Central memory CD8-positive, alpha-beta T cell (primary cell): ENCODE data around the gene PCDH9.

Source experiments
- ATAC-seq: fragments of 150-1000 bp; cut with Tn5 transposase; replicated peaks from 2 replicates; pipeline ENCODE4 v1.10.0; 2022; ENCODE audit warnings: mild to moderate bottlenecking, moderate FRiP score, moderate number of reproducible peaks; ENCODE audit not compliant: poor library complexity, severe bottlenecking; ENCODE audit errors: extremely low read depth
- DNase-seq, 2 donors: peaks; one replicate each; pipeline ENCODE4 v3.0.0; 2021; ENCODE audit warnings: low spot score in 2 of 2
- H3K27ac Mint-ChIP-seq: one replicate; pipeline ENCODE4 v1.8.0; 2022; ENCODE audit warnings: low read depth, mild to moderate bottlenecking, moderate library complexity, mixed read lengths
- H3K27me3 Mint-ChIP-seq: one replicate; pipeline ENCODE4 v1.8.0; 2022; ENCODE audit warnings: mixed read lengths
- H3K36me3 Mint-ChIP-seq: one replicate; pipeline ENCODE4 v1.8.0; 2022; ENCODE audit warnings: mild to moderate bottlenecking, moderate library complexity, mixed read lengths; ENCODE audit not compliant: insufficient read depth
- H3K4me1 Mint-ChIP-seq: one replicate; pipeline ENCODE4 v1.8.0; 2022; ENCODE audit warnings: mixed read lengths
- H3K4me3 Mint-ChIP-seq: one replicate; pipeline ENCODE4 v1.8.0; 2022; ENCODE audit warnings: mild to moderate bottlenecking, moderate library complexity, mixed read lengths
- H3K9me3 Mint-ChIP-seq: one replicate; pipeline ENCODE4 v1.8.0; 2022; ENCODE audit warnings: mixed read lengths

PCDH9 gene

GRCh38 chr13:66984241-66984640, 245.9 kb downstream of the PCDH9 start:
- H3K36me3 Mint-ChIP-seq: no peaks in the 10 kb centered on the region
- ATAC-seq: no peak
- no peaks in the 10 kb centered on the region for H3K27me3 Mint-ChIP-seq
- H3K9me3 Mint-ChIP-seq: peaks cover 17% of the 10 kb centered on the region
- H3K4me1 Mint-ChIP-seq: no peaks in the 10 kb centered on the region
- no peak for DNase-seq
- no peak overlapping the region for H3K27ac Mint-ChIP-seq
- no peak overlapping the region for H3K4me3 Mint-ChIP-seq

GRCh38 chr13:66981912-66982311, 248.2 kb downstream of the PCDH9 start:
- Mint-ChIP-seq H3K4me3 (no peak overlapping the region), H3K36me3 (no peaks in the 10 kb centered on the region), H3K27ac (no peak overlapping the region), H3K9me3 (peaks cover 17% of the 10 kb centered on the region), H3K4me1 (no peaks in the 10 kb centered on the region), H3K27me3 (no peaks in the 10 kb centered on the region)
- ATAC-seq (no peak), DNase-seq (no peak)

GRCh38 chr13:66977161-66977560, 253.0 kb downstream of the PCDH9 start:
- Mint-ChIP-seq H3K36me3 (no peaks in the 10 kb centered on the region), H3K4me3 (no peak overlapping the region), H3K27me3 (no peaks in the 10 kb centered on the region), H3K27ac (no peak overlapping the region), H3K4me1 (no peaks in the 10 kb centered on the region), H3K9me3 (peaks cover 30% of the 10 kb centered on the region)
- no peak for ATAC-seq
- DNase-seq: no peak

GRCh38 chr13:66974889-66975288, 255.2 kb downstream of the PCDH9 start:
- no peak overlapping the region for H3K27ac Mint-ChIP-seq

GRCh38 chr13:66974174-66974573, 256.0 kb downstream of the PCDH9 start:
- no peaks in the 10 kb centered on the region for H3K36me3 Mint-ChIP-seq
- no peak overlapping the region for H3K4me3 Mint-ChIP-seq
- H3K27ac Mint-ChIP-seq: no peak overlapping the region
- peaks cover 18% of the 10 kb centered on the region for H3K9me3 Mint-ChIP-seq
- ATAC-seq (no peak), DNase-seq (no peak)
- H3K27me3 Mint-ChIP-seq: no peaks in the 10 kb centered on the region
- H3K4me1 Mint-ChIP-seq: no peaks in the 10 kb centered on the region

More at GRCh38 chr13:66974889-66975288, 255.2 kb downstream of the PCDH9 start:
- Mint-ChIP-seq H3K9me3 (peaks cover 24% of the 10 kb centered on the region), H3K4me1 (no peaks in the 10 kb centered on the region), H3K4me3 (no peak overlapping the region), H3K36me3 (no peaks in the 10 kb centered on the region), H3K27me3 (no peaks in the 10 kb centered on the region)
- DNase-seq: no peak
- no peak for ATAC-seq

GRCh38 chr13:66972659-66973058, 257.5 kb downstream of the PCDH9 start:
- Mint-ChIP-seq H3K4me3 (no peak overlapping the region), H3K27me3 (no peaks in the 10 kb centered on the region), H3K4me1 (no peaks in the 10 kb centered on the region), H3K9me3 (peaks cover 24% of the 10 kb centered on the region), H3K27ac (no peak overlapping the region), H3K36me3 (no peaks in the 10 kb centered on the region)
- no peak for DNase-seq
- ATAC-seq: no peak

GRCh38 chr13:66971004-66971403, 259.1 kb downstream of the PCDH9 start:
- Mint-ChIP-seq H3K27me3 (no peaks in the 10 kb centered on the region), H3K9me3 (peaks cover 30% of the 10 kb centered on the region), H3K36me3 (no peaks in the 10 kb centered on the region), H3K4me1 (no peaks in the 10 kb centered on the region), H3K4me3 (no peak overlapping the region), H3K27ac (no peak overlapping the region)
- ATAC-seq (no peak), DNase-seq (no peak)

GRCh38 chr13:66969291-66969690, 260.8 kb downstream of the PCDH9 start:
- H3K4me3 Mint-ChIP-seq: no peak overlapping the region
- no peaks in the 10 kb centered on the region for H3K36me3 Mint-ChIP-seq
- ATAC-seq (no peak), DNase-seq (no peak)
- H3K4me1 Mint-ChIP-seq: no peaks in the 10 kb centered on the region
- peaks cover 22% of the 10 kb centered on the region for H3K9me3 Mint-ChIP-seq
- no peak overlapping the region for H3K27ac Mint-ChIP-seq
- H3K27me3 Mint-ChIP-seq: no peaks in the 10 kb centered on the region

GRCh38 chr13:66967811-66968597, 262.1 kb downstream of the PCDH9 start:
- ATAC-seq (no peak), DNase-seq (no peak)
- no peaks in the 10 kb centered on the region for H3K4me1 Mint-ChIP-seq
- H3K4me3 Mint-ChIP-seq: no peak overlapping the region
- no peaks in the 10 kb centered on the region for H3K36me3 Mint-ChIP-seq
- H3K9me3 Mint-ChIP-seq: peaks cover 17% of the 10 kb centered on the region
- H3K27me3 Mint-ChIP-seq: no peaks in the 10 kb centered on the region
- no peak overlapping the region for H3K27ac Mint-ChIP-seq

- Mint-ChIP-seq H3K36me3 (no peaks in the 10 kb centered on the region), H3K27ac (no peak overlapping the region), H3K27me3 (no peaks in the 10 kb centered on the region), H3K4me1 (no peaks in the 10 kb centered on the region), H3K4me3 (no peak overlapping the region), H3K9me3 (peaks cover 16% of the 10 kb centered on the region)
- ATAC-seq: no peak
- DNase-seq: no peak
These were observed 265.0 kb downstream of the PCDH9 start for GRCh38 chr13:66965181-66965580.

GRCh38 chr13:66962953-66963352, 267.2 kb downstream of the PCDH9 start:
- no peak overlapping the region for H3K4me3 Mint-ChIP-seq
- no peaks in the 10 kb centered on the region for H3K27me3 Mint-ChIP-seq
- no peaks in the 10 kb centered on the region for H3K4me1 Mint-ChIP-seq
- H3K27ac Mint-ChIP-seq: no peak overlapping the region
- ATAC-seq (no peak), DNase-seq (no peak)
- H3K36me3 Mint-ChIP-seq: no peaks in the 10 kb centered on the region
- peaks cover 12% of the 10 kb centered on the region for H3K9me3 Mint-ChIP-seq

GRCh38 chr13:66958611-66959010, 271.5 kb downstream of the PCDH9 start:
- no peak overlapping the region for H3K4me3 Mint-ChIP-seq

GRCh38 chr13:66952507-66952906, 277.6 kb downstream of the PCDH9 start:
- H3K9me3 Mint-ChIP-seq: peaks cover 18% of the 10 kb centered on the region
- DNase-seq (no peak), ATAC-seq (no peak)
- no peaks in the 10 kb centered on the region for H3K36me3 Mint-ChIP-seq
- no peaks in the 10 kb centered on the region for H3K4me1 Mint-ChIP-seq
- H3K27me3 Mint-ChIP-seq: no peaks in the 10 kb centered on the region
- H3K27ac Mint-ChIP-seq: no peak overlapping the region
- H3K4me3 Mint-ChIP-seq: no peak overlapping the region

More at GRCh38 chr13:66958611-66959010, 271.5 kb downstream of the PCDH9 start:
- Mint-ChIP-seq H3K36me3 (no peaks in the 10 kb centered on the region), H3K9me3 (peaks cover 14% of the 10 kb centered on the region), H3K4me1 (no peaks in the 10 kb centered on the region), H3K27me3 (no peaks in the 10 kb centered on the region), H3K27ac (no peak overlapping the region)
- DNase-seq: no peak
- no peak for ATAC-seq
